HCT116 (cell line): ENCODE measurements around the gene TWNK.

Experiments
- EZH2phosphoT487 ChIP-seq: fragments of 200-600 bp; IDR thresholded peaks from 2 replicates; pipeline ENCODE4 v1.6.1; 2018; ENCODE audit warnings: antibody characterized with exemption, borderline replicate concordance
- TF ChIP-seq, protein P1 (sequence below), 3 experiments: fragments of 200-600 bp in 1 of 3; sonication (generic) in 1 of 3; IDR thresholded peaks in 2 of 3; conservative IDR thresholded peaks in 1 of 3; 2 replicates each; pipeline ENCODE4 v1.5.1; 2012 to 2017; ENCODE audit warnings: low read depth in 2 of 3, low read length in 2 of 3, antibody characterized with exemption in 1 of 3, borderline replicate concordance in 1 of 3, control low read depth in 1 of 3, mild to moderate bottlenecking in 1 of 3, mixed read lengths in 1 of 3, mixed run types in 1 of 3, moderate library complexity in 1 of 3; ENCODE audit not compliant: insufficient read depth in 1 of 3

DNA sequence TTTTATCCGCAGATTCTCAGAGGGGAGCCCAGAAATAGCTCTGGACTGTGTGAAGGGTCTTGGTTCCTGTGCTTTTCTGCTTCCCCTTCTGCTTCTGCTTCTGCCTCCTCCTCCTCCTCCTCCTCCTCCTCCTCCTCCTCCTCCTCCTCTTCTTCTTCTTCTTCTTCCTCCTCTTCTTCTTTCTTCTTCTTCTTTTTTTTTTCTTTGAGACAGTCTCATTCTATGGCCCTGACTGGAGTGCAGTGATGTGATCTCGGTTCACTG is 32.0 kb downstream of the TWNK start:
- no peak for TF ChIP-seq EZH2phosphoT487
- TF ChIP-seq, protein P1, sequence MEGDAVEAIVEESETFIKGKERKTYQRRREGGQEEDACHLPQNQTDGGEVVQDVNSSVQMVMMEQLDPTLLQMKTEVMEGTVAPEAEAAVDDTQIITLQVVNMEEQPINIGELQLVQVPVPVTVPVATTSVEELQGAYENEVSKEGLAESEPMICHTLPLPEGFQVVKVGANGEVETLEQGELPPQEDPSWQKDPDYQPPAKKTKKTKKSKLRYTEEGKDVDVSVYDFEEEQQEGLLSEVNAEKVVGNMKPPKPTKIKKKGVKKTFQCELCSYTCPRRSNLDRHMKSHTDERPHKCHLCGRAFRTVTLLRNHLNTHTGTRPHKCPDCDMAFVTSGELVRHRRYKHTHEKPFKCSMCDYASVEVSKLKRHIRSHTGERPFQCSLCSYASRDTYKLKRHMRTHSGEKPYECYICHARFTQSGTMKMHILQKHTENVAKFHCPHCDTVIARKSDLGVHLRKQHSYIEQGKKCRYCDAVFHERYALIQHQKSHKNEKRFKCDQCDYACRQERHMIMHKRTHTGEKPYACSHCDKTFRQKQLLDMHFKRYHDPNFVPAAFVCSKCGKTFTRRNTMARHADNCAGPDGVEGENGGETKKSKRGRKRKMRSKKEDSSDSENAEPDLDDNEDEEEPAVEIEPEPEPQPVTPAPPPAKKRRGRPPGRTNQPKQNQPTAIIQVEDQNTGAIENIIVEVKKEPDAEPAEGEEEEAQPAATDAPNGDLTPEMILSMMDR (IDR thresholded peaks at IDR 0.05 in 2 of 3, conservative IDR thresholded peaks at IDR 0.05 in 1 of 3; ENCODE audit: borderline replicate concordance in 1 of 3, insufficient read depth in 1 of 3, low read depth in 2 of 3, low read length in 2 of 3), result no peak
